K562 (cell line): ENCODE results near the gene SLC43A1. TPM values are rescaled to one million over a fixed set of nuclear protein-coding genes. Genes with fewer than 3 reads are reported as not detected.

Experiments
- ATAC-seq: fragments of 200-7000 bp; cut with Tn5 transposase; 3 replicates; pipeline ENCODE4 v1.9.1; 2020; ENCODE audit warnings: moderate library complexity
- BruUV-seq: library from RNA; stranded (reverse); fragments of 400-500 nt; replicated peaks from 2 replicates; lab custom pipeline; 2021; lab: Mats Ljungman, UMichigan
- CTCF ChIA-PET: fragments of 300-600 bp; formaldehyde crosslinking; extraction: SDS; loops from one replicate; lab custom pipeline; 2021; ENCODE audit warnings: low intra/inter-chr PET ratio; lab: Yijun Ruan, JAX
- POLR2A ChIA-PET: fragments of 300-600, 350-650 bp; sonication (Branson Sonifier 250); formaldehyde crosslinking; extraction: SDS; loops from one replicate; lab custom pipeline; 2021; ENCODE audit warnings: antibody characterized with exemption, inconsistent platforms; lab: Yijun Ruan, JAX
- DNase-seq, 4 experiments: peaks; one replicate each; pipeline versions ENCODE4 v3.0.0 to v3.0.0-alpha.2; 2011 to 2018; ENCODE audit warnings: low spot score in 3 of 4, mixed read lengths in 3 of 4; ENCODE audit errors: extremely low read depth in 1 of 4
- FAIRE-seq: peaks from 2 replicates; lab custom pipeline; 2011; peaks lifted over from hg19 to GRCh38; lab: Jason Lieb, UNC
- H2AFZ ChIP-seq: 2 replicates; pipeline ENCODE4 v1.6.0; 2011; ENCODE audit warnings: low read depth, low read length, control low read depth, inconsistent platforms
- H3K27ac ChIP-seq: fragments of 200-600 bp; 3 replicates; pipeline ENCODE4 v1.8.0; 2011; ENCODE audit warnings: low read depth, mild to moderate bottlenecking, control low read depth, inconsistent platforms, low read length, moderate library complexity, mixed read lengths; ENCODE audit errors: extremely low read depth
- H3K27me3 ChIP-seq, 2 experiments: fragments of 300-600 bp in 1 of 2; 2 replicates in 1 of 2; 3 replicates in 1 of 2; pipeline versions ENCODE4 v1.6.0 to v1.8.0; 2011; ENCODE audit warnings: inconsistent platforms in 2 of 2, low read length in 2 of 2, mild to moderate bottlenecking in 1 of 2, mixed read lengths in 1 of 2, moderate library complexity in 1 of 2; ENCODE audit not compliant: control insufficient read depth in 2 of 2, insufficient read depth in 2 of 2
- H3K36me3 ChIP-seq: fragments of 300-600 bp; 3 replicates; pipeline ENCODE4 v1.8.0; 2011; ENCODE audit warnings: mild to moderate bottlenecking, low read length, inconsistent platforms; ENCODE audit not compliant: control insufficient read depth, insufficient read depth
- H3K4me1 ChIP-seq, 2 experiments: fragments of 200-600 bp in 1 of 2; replicated peaks in 1 of 2; 2 replicates in 1 of 2; 3 replicates in 1 of 2; pipeline versions ENCODE4 v1.5.1 to v1.8.0; 2011; ENCODE audit warnings: inconsistent platforms in 2 of 2, low read length in 2 of 2, mild to moderate bottlenecking in 1 of 2, mixed read lengths in 1 of 2, moderate library complexity in 1 of 2; ENCODE audit not compliant: control insufficient read depth in 2 of 2, insufficient read depth in 2 of 2
- H3K4me2 ChIP-seq: 2 replicates; pipeline ENCODE4 v1.6.1; 2011; ENCODE audit warnings: low read length, control low read depth, inconsistent platforms, mixed read lengths; ENCODE audit not compliant: insufficient read depth
- H3K4me3 ChIP-seq: fragments of 200-600 bp; sonication (generic), shearing (Covaris generic); 2 replicates; pipeline ENCODE4 v1.5.1; 2016; ENCODE audit warnings: control low read depth, inconsistent platforms
- H3K79me2 ChIP-seq: fragments of 200-600 bp; 3 replicates; pipeline ENCODE4 v1.8.0; 2011; ENCODE audit warnings: low read length, inconsistent platforms; ENCODE audit not compliant: control insufficient read depth, insufficient read depth
- H3K9ac ChIP-seq, 2 experiments: 2 replicates each; pipeline versions ENCODE4 v1.6.0 to v1.6.1; 2011; ENCODE audit warnings: low read depth in 2 of 2, low read length in 2 of 2, control low read depth in 1 of 2, inconsistent platforms in 1 of 2, mild to moderate bottlenecking in 1 of 2, mixed read lengths in 1 of 2; ENCODE audit not compliant: insufficient read depth in 1 of 2
- H3K9me1 ChIP-seq: one replicate; pipeline ENCODE4 v1.6.0; 2011; ENCODE audit warnings: inconsistent platforms, mild to moderate bottlenecking, low read length, moderate library complexity; ENCODE audit not compliant: control insufficient read depth, insufficient read depth
- H3K9me3 ChIP-seq: replicated peaks from 2 replicates; pipeline ENCODE4 v1.5.1; 2011; ENCODE audit warnings: low read depth, low read length, inconsistent platforms; ENCODE audit not compliant: control insufficient read depth, insufficient read depth
- H4K20me1 ChIP-seq: replicated peaks from 2 replicates; pipeline ENCODE4 v1.6.1; 2011; ENCODE audit warnings: low read length, inconsistent platforms, mixed read lengths; ENCODE audit not compliant: control insufficient read depth, insufficient read depth
- BHLHE40 ChIP-seq: IDR thresholded peaks from 2 replicates; pipeline ENCODE4 v1.6.1; 2011; ENCODE audit warnings: low read length, improper control_type of control experiment
- DEAF1 ChIP-seq: fragments of 450-650 bp; formaldehyde crosslinking; IDR thresholded peaks from 2 replicates; pipeline ENCODE4 v1.4.0; 2020; ENCODE audit warnings: mild to moderate bottlenecking, moderate library complexity
- GABPB1 ChIP-seq: sonication (generic); formaldehyde crosslinking; IDR thresholded peaks from 2 replicates; pipeline ENCODE4 v1.8.0; 2022; ENCODE audit warnings: mild to moderate bottlenecking, missing genetic modification reagents
- HCFC1 ChIP-seq: IDR thresholded peaks from 2 replicates; pipeline ENCODE4 v1.6.1; 2012; ENCODE audit warnings: low read depth, low read length, improper control_type of control experiment
- KLF6 ChIP-seq: fragments of 250-450 bp; sonication (Bioruptor Pico); IDR thresholded peaks from 2 replicates; pipeline ENCODE4 v1.4.0; 2020; ENCODE audit warnings: mild to moderate bottlenecking, moderate library complexity, borderline replicate concordance
- MAFK ChIP-seq: IDR thresholded peaks from 2 replicates; pipeline ENCODE4 v1.6.1; 2011; ENCODE audit warnings: low read length, improper control_type of control experiment
- NCOA6 ChIP-seq: fragments of 450-650 bp; IDR thresholded peaks from 2 replicates; pipeline ENCODE4 v1.6.1; 2017; ENCODE audit warnings: mild to moderate bottlenecking
- NFIC ChIP-seq: fragments of 450-650 bp; IDR thresholded peaks from 2 replicates; pipeline ENCODE4 v1.6.1; 2017; ENCODE audit warnings: mild to moderate bottlenecking, inconsistent platforms
- NFIX ChIP-seq: fragments of 250-450 bp; sonication (Bioruptor Pico); IDR thresholded peaks from 2 replicates; pipeline ENCODE4 v1.4.0; 2020; ENCODE audit warnings: low read depth, mild to moderate bottlenecking, moderate library complexity
- NR1H2 ChIP-seq: sonication (generic); formaldehyde crosslinking; IDR thresholded peaks from 2 replicates; pipeline ENCODE4 v1.4.0; 2020; ENCODE audit warnings: mild to moderate bottlenecking, missing genetic modification reagents
- PHB ChIP-seq: fragments of 250-450 bp; sonication (Bioruptor Pico); IDR thresholded peaks from 2 replicates; pipeline ENCODE4 v1.5.0; 2021
- PURB ChIP-seq: sonication (generic); formaldehyde crosslinking; IDR thresholded peaks from 2 replicates; pipeline ENCODE4 v1.9.0; 2021; ENCODE audit warnings: low read depth, mild to moderate bottlenecking, missing genetic modification reagents
- SMARCA4 ChIP-seq: fragments of 450-650 bp; IDR thresholded peaks from 2 replicates; pipeline ENCODE4 v1.6.1; 2016
- SP2 ChIP-seq: IDR thresholded peaks from 2 replicates; pipeline ENCODE4 v1.6.1; 2011; ENCODE audit warnings: mild to moderate bottlenecking, low read depth, low read length, moderate library complexity; ENCODE audit not compliant: poor library complexity, severe bottlenecking; ENCODE audit errors: extremely low read depth
- TEAD4 ChIP-seq, 2 experiments: sonication (generic) in 1 of 2; formaldehyde crosslinking in 1 of 2; IDR thresholded peaks; 2 replicates each; pipeline versions ENCODE4 v1.6.1 to v1.8.0; 2012 to 2022; ENCODE audit warnings: borderline replicate concordance in 1 of 2, inconsistent platforms in 1 of 2, low read length in 1 of 2, mild to moderate bottlenecking in 1 of 2, missing genetic modification reagents in 1 of 2
- ZNF146 ChIP-seq: IDR thresholded peaks from one replicate; pipeline ENCODE4 v1.6.1; 2018; ENCODE audit warnings: missing compliant biosample characterization; ENCODE audit not compliant: unreplicated experiment
- WGBS: fragments of 100-300 bp; shearing (Covaris generic); methylation state at CpG from one replicate; pipeline ENCODE4 v1.1.6; 2016; ENCODE audit warnings: low coverage, mixed read lengths; ENCODE audit not compliant: insufficient coverage; ENCODE audit errors: missing lambda C conversion rate; 5-methylcytosine and 5-hydroxymethylcytosine counted together
- in situ Hi-C: fragments of 300-500 bp; cut with MboI; formaldehyde crosslinking; loops from 4 replicates; pipeline ENCODE4 v1.15.0; 2018; ENCODE audit warnings: inconsistent platforms, mixed read lengths
- intact Hi-C: fragments of 100-400 bp; cut with micrococcal nuclease; formaldehyde crosslinking; loops from 2 replicates; pipeline ENCODE4 v1.14.2; 2022
- polyA plus RNA-seq, 8 experiments: library from polyadenylated mRNA; depleted of rRNA in 4 of 8; stranded (reverse) in 5 of 8; unstranded in 3 of 8; fragments of >200 nt; fragmentation: Nextera tagmentation in 2 of 8; fragmentation: Illumina TruSeq in 1 of 8; extraction: Ambion mirVana in 2 of 8; extraction: Trizol in 1 of 8; gene quantifications; 2 replicates each; pipeline versions ENCODE4 v1.2.1 to v1.2.3, GENCODE V29; 2011 to 2014; ENCODE audit warnings: inconsistent platforms in 1 of 8, missing spikeins in 1 of 8
- total RNA-seq, 7 experiments: library from RNA; depleted of rRNA in 6 of 7; stranded (reverse); fragments of >200 nt in 6 of 7; fragmentation: Illumina TruSeq in 2 of 7; extraction: Trizol in 2 of 7; gene quantifications; 2 replicates each; pipeline versions ENCODE4 v1.2.1 to v1.2.3, GENCODE V29; 2011 to 2021; ENCODE audit warnings: low replicate concordance in 1 of 7
- TF ChIP-seq, protein P1 (sequence below), 3 experiments: IDR thresholded peaks in 2 of 3; conservative IDR thresholded peaks in 1 of 3; 2 replicates each; pipeline ENCODE4 v1.5.1; 2011 to 2012; ENCODE audit warnings: low read length in 3 of 3, mild to moderate bottlenecking in 3 of 3, control low read depth in 2 of 3, improper control_type of control experiment in 1 of 3, inconsistent platforms in 1 of 3, low read depth in 1 of 3, mixed read lengths in 1 of 3, moderate library complexity in 1 of 3; ENCODE audit not compliant: insufficient read depth in 2 of 3

The SLC43A1 gene
- total and polyA plus RNA-seq, 9 of the 15 experiments (the other 6 are each of a cell fraction or from before 2014, with no cell fraction given): 2.6 to 41.8 (median 24.6) TPM

GRCh38 chr11:57529012-57529411 is 13.5 kb upstream of the SLC43A1 start (continued):
- TF ChIP-seq SP2 (no peak), NFIC (peak; percentile 55)
- TF ChIP-seq, all 486 proteins: peak for 5

- Histone ChIP-seq H3K4me3 (no peak overlapping the region), H3K4me1 (peaks cover 6 to 28% of the 10 kb centered on the region in 2 experiments; a peak in 4 of 5 replicates), H3K4me2 (no peak overlapping the region), H3K27ac (peak overlapping the region; percentile 14; the same call in 1 of the 3 replicates), H3K9ac (peak overlapping the region in 1 of 2 experiments; percentile 7; a peak in 1 of 4 replicates), H3K27me3 (no peaks in the 10 kb centered on the region), H3K9me3 (no peaks in the 10 kb centered on the region), H2AFZ (no peak overlapping the region), H4K20me1 (no peaks in the 10 kb centered on the region), H3K9me1 (no peaks in the 10 kb centered on the region), H3K36me3 (peaks cover 36% of the 10 kb centered on the region), H3K79me2 (peaks cover 35% of the 10 kb centered on the region)
- intact Hi-C loops (loop anchor here (1.0 kb wide), 3 partner anchors 34 to 182 kb away; no protein-coding TSS in a partner anchor), in situ Hi-C loops (loop anchor here (5.0 to 10.0 kb wide), 2 partner anchors 35 to 182 kb away; no protein-coding TSS in a partner anchor)
- FAIRE-seq: peak; percentile 95
- ChIA-PET POLR2A (interaction anchor here (0.6 to 4.3 kb wide), 5 partner anchors 11 to 39 kb away, joined by 3 to 31 read pairs (median 4); partner anchors contain the start of gene SLC43A1), CTCF (interaction anchor here (0.6 to 3.8 kb wide), 6 partner anchors 34 to 182 kb away, joined by 4 to 51 read pairs (median 6); no protein-coding TSS in a partner anchor)
- peak; percentile 61 for ATAC-seq
- WGBS: 16% methylated on average over 7 of the region's 7 CpGs
- no TSS peak for BruUV-seq
- peak; percentile 49 to 83 (median 51) for DNase-seq
- 0 out of 2 replicates have a peak, but pooled peaks have one; percentile 34 for TF ChIP-seq TEAD4 (IDR thresholded peaks at IDR 0.05; ENCODE audit: low read length)
- TF ChIP-seq TEAD4 (CRISPR knock-in tag; IDR thresholded peaks at IDR 0.05; ENCODE audit: borderline replicate concordance): no peak
- TF ChIP-seq PHB: 0 out of 2 replicates have a peak, but pooled peaks have one; percentile 24
- TF ChIP-seq HCFC1: peak; percentile 13; the same call in 1 of the 2 replicates
- no peak for TF ChIP-seq ZNF146 (CRISPR knock-in tag)
- TF ChIP-seq BHLHE40: 0 out of 2 replicates have a peak, but pooled peaks have one; percentile 21
- TF ChIP-seq NR1H2 (CRISPR knock-in tag): 0 out of 2 replicates have a peak, but pooled peaks have one; percentile 40
- 0 out of 2 replicates have a peak, but pooled peaks have one; percentile 53 for TF ChIP-seq KLF6
- TF ChIP-seq, protein P1, sequence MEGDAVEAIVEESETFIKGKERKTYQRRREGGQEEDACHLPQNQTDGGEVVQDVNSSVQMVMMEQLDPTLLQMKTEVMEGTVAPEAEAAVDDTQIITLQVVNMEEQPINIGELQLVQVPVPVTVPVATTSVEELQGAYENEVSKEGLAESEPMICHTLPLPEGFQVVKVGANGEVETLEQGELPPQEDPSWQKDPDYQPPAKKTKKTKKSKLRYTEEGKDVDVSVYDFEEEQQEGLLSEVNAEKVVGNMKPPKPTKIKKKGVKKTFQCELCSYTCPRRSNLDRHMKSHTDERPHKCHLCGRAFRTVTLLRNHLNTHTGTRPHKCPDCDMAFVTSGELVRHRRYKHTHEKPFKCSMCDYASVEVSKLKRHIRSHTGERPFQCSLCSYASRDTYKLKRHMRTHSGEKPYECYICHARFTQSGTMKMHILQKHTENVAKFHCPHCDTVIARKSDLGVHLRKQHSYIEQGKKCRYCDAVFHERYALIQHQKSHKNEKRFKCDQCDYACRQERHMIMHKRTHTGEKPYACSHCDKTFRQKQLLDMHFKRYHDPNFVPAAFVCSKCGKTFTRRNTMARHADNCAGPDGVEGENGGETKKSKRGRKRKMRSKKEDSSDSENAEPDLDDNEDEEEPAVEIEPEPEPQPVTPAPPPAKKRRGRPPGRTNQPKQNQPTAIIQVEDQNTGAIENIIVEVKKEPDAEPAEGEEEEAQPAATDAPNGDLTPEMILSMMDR (IDR thresholded peaks at IDR 0.05 in 2 of 3, conservative IDR thresholded peaks at IDR 0.05 in 1 of 3; ENCODE audit: insufficient read depth in 2 of 3, low read depth in 1 of 3, low read length in 3 of 3): peak; percentile 89 to 98 (median 92)
- no peak for TF ChIP-seq NFIX (CRISPR knock-in tag)
- no peak for TF ChIP-seq PURB (CRISPR knock-in tag)
- no peak for TF ChIP-seq NCOA6
- TF ChIP-seq MAFK: 0 out of 2 replicates have a peak, but pooled peaks have one; percentile 19
- no peak for TF ChIP-seq SMARCA4
- peak; percentile 95 for TF ChIP-seq DEAF1 (CRISPR knock-in tag)
- TF ChIP-seq GABPB1 (CRISPR knock-in tag): 0 out of 2 replicates have a peak, but pooled peaks have one; percentile 52
These were observed 11.6 kb upstream of the SLC43A1 start for GRCh38 chr11:57527056-57527631.
